IMR-90 (cell line): ENCODE data around the gene DNAH8. TPM values are rescaled to one million over a fixed set of nuclear protein-coding genes. Genes with fewer than 3 reads are reported as not detected.

Source experiments
- ATAC-seq: fragments of 200-7000 bp; cut with Tn5 transposase; 2 replicates; pipeline ENCODE4 v1.9.1; 2020; ENCODE audit warnings: low read depth, mild to moderate bottlenecking, moderate library complexity
- BruUV-seq: library from RNA; stranded (reverse); fragments of 400-500 nt; replicated peaks from 2 replicates; lab custom pipeline; 2021; lab: Mats Ljungman, UMichigan
- CTCF ChIA-PET: fragments of 300-600 bp; formaldehyde crosslinking; extraction: SDS; loops from one replicate; lab custom pipeline; 2021; ENCODE audit warnings: antibody characterized with exemption; lab: Yijun Ruan, JAX
- POLR2A ChIA-PET: fragments of 300-600 bp; sonication (Branson Sonifier 250); formaldehyde crosslinking; loops from one replicate; lab custom pipeline; 2022; ENCODE audit warnings: antibody characterized with exemption; ENCODE audit not compliant: unreplicated experiment; lab: Charles Lee
- DNase-seq: peaks from one replicate; pipeline ENCODE4 v3.0.0; 2013
- H2AFZ ChIP-seq: replicated peaks from 2 replicates; pipeline ENCODE3; 2013; ENCODE audit warnings: low read length, mild to moderate bottlenecking; ENCODE audit not compliant: poor library complexity
- H2AK5ac ChIP-seq: 2 replicates; pipeline ENCODE4 v1.6.1; 2013; ENCODE audit warnings: low read depth, low read length, inconsistent platforms
- H2AK9ac ChIP-seq: replicated peaks from 2 replicates; pipeline ENCODE3; 2013; ENCODE audit warnings: mild to moderate bottlenecking, low read depth, low read length, moderate library complexity; ENCODE audit not compliant: poor library complexity
- H2BK120ac ChIP-seq: 2 replicates; pipeline ENCODE4 v1.6.1; 2013; ENCODE audit warnings: low read depth, low read length, inconsistent platforms
- H2BK15ac ChIP-seq: 3 replicates; pipeline ENCODE4 v1.6.1; 2013; ENCODE audit warnings: low read depth, low read length, inconsistent platforms
- H2BK20ac ChIP-seq: 2 replicates; pipeline ENCODE4 v1.6.1; 2013; ENCODE audit warnings: low read depth, mild to moderate bottlenecking, inconsistent platforms, low read length, moderate library complexity
- H2BK5ac ChIP-seq: 2 replicates; pipeline ENCODE4 v1.6.1; 2013; ENCODE audit warnings: mild to moderate bottlenecking, low read depth, low read length, inconsistent platforms; ENCODE audit not compliant: poor library complexity, severe bottlenecking
- H3K14ac ChIP-seq: replicated peaks from 2 replicates; pipeline ENCODE4 v1.6.1; 2013; ENCODE audit warnings: low read depth, low read length, inconsistent platforms
- H3K18ac ChIP-seq: 2 replicates; pipeline ENCODE4 v1.6.1; 2013; ENCODE audit warnings: low read depth, low read length, control low read depth
- H3K23ac ChIP-seq: 2 replicates; pipeline ENCODE4 v1.6.1; 2013; ENCODE audit warnings: low read depth, low read length, inconsistent platforms
- H3K27ac ChIP-seq: 2 replicates; pipeline ENCODE4 v1.5.1; 2013; ENCODE audit warnings: mild to moderate bottlenecking, control low read depth, low read length; ENCODE audit not compliant: insufficient read depth
- H3K27me3 ChIP-seq: 2 replicates; pipeline ENCODE4 v1.6.1; 2013; ENCODE audit warnings: low read length; ENCODE audit not compliant: control insufficient read depth, insufficient read depth
- H3K36me3 ChIP-seq: 2 replicates; pipeline ENCODE4 v1.6.1; 2013; ENCODE audit warnings: low read length, mixed read lengths; ENCODE audit not compliant: control insufficient read depth, insufficient read depth
- H3K4ac ChIP-seq: 2 replicates; pipeline ENCODE4 v1.6.1; 2013; ENCODE audit warnings: low read depth, low read length, inconsistent platforms
- H3K4me1 ChIP-seq: 2 replicates; pipeline ENCODE4 v1.6.1; 2013; ENCODE audit warnings: low read length, mixed read lengths; ENCODE audit not compliant: control insufficient read depth, insufficient read depth
- H3K4me2 ChIP-seq: 2 replicates; pipeline ENCODE4 v1.6.1; 2013; ENCODE audit warnings: low read depth, mild to moderate bottlenecking, control low read depth, low read length, moderate library complexity
- H3K4me3 ChIP-seq: 2 replicates; pipeline ENCODE4 v1.5.1; 2013; ENCODE audit warnings: low read depth, mild to moderate bottlenecking, control low read depth, low read length, moderate library complexity; ENCODE audit not compliant: insufficient read depth
- H3K56ac ChIP-seq: 2 replicates; pipeline ENCODE4 v1.6.1; 2013; ENCODE audit warnings: low read length, inconsistent platforms; ENCODE audit not compliant: insufficient read depth; ENCODE audit errors: extremely low read depth
- H3K79me1 ChIP-seq, 2 experiments: 2 replicates each; pipeline ENCODE4 v1.6.1; 2013; ENCODE audit warnings: low read length in 2 of 2, inconsistent platforms in 1 of 2, low read depth in 1 of 2
- H3K9ac ChIP-seq: 2 replicates; pipeline ENCODE4 v1.6.1; 2013; ENCODE audit warnings: low read depth, low read length, control low read depth
- H3K9me1 ChIP-seq: 2 replicates; pipeline ENCODE4 v1.6.1; 2013; ENCODE audit warnings: low read length, inconsistent platforms; ENCODE audit not compliant: insufficient read depth
- H3K9me3 ChIP-seq: 2 replicates; pipeline ENCODE4 v1.6.1; 2013; ENCODE audit warnings: low read length; ENCODE audit not compliant: control insufficient read depth, insufficient read depth
- H4K20me1 ChIP-seq: 2 replicates; pipeline ENCODE4 v1.6.1; 2013; ENCODE audit warnings: low read length, inconsistent platforms; ENCODE audit not compliant: insufficient read depth
- H4K5ac ChIP-seq: 2 replicates; pipeline ENCODE4 v1.6.1; 2013; ENCODE audit warnings: mild to moderate bottlenecking, low read depth, low read length, control low read depth
- H4K8ac ChIP-seq, 2 experiments: 2 replicates each; pipeline ENCODE4 v1.6.1; 2013; ENCODE audit warnings: low read depth in 2 of 2, low read length in 2 of 2, control low read depth in 1 of 2, inconsistent platforms in 1 of 2
- H4K91ac ChIP-seq: 2 replicates; pipeline ENCODE4 v1.6.1; 2013; ENCODE audit warnings: low read depth, low read length, inconsistent platforms; ENCODE audit not compliant: insufficient read depth
- BHLHE40 ChIP-seq: fragments of 150-350 bp; IDR thresholded peaks from 2 replicates; pipeline ENCODE4 v1.6.1; 2016; ENCODE audit warnings: mild to moderate bottlenecking, low read depth, low read length
- CEBPB ChIP-seq: IDR thresholded peaks from 2 replicates; pipeline ENCODE4 v1.6.1; 2012; ENCODE audit warnings: low read depth, low read length, improper control_type of control experiment
- CHD1 ChIP-seq: IDR thresholded peaks from 2 replicates; pipeline ENCODE4 v1.6.1; 2012; ENCODE audit warnings: low read depth, low read length, improper control_type of control experiment
- FOS ChIP-seq: fragments of 150-350 bp; IDR thresholded peaks from 2 replicates; pipeline ENCODE4 v1.6.1; 2016; ENCODE audit warnings: low read depth, low read length
- MAFK ChIP-seq: IDR thresholded peaks from 2 replicates; pipeline ENCODE4 v1.6.1; 2012; ENCODE audit warnings: low read depth, low read length, improper control_type of control experiment
- MAZ ChIP-seq: IDR thresholded peaks from 2 replicates; pipeline ENCODE4 v1.6.1; 2012; ENCODE audit warnings: low read depth, mild to moderate bottlenecking, low read length, improper control_type of control experiment, moderate library complexity, borderline replicate concordance
- MXI1 ChIP-seq: IDR thresholded peaks from 2 replicates; pipeline ENCODE4 v1.6.1; 2012; ENCODE audit warnings: low read depth, mild to moderate bottlenecking, low read length, moderate library complexity, borderline replicate concordance
- NFE2L2 ChIP-seq: fragments of 150-350 bp; IDR thresholded peaks from 2 replicates; pipeline ENCODE4 v1.6.1; 2016; ENCODE audit warnings: low read depth, mild to moderate bottlenecking, low read length
- POLR2A ChIP-seq: IDR thresholded peaks from 2 replicates; pipeline ENCODE4 v1.6.1; 2012; ENCODE audit warnings: mild to moderate bottlenecking, low read depth, low read length
- RAD21 ChIP-seq: IDR thresholded peaks from 2 replicates; pipeline ENCODE4 v1.6.1; 2012; ENCODE audit warnings: low read length, improper control_type of control experiment
- RCOR1 ChIP-seq: IDR thresholded peaks from 2 replicates; pipeline ENCODE4 v1.6.1; 2012; ENCODE audit warnings: mild to moderate bottlenecking, low read length, improper control_type of control experiment; ENCODE audit not compliant: insufficient replicate concordance
- RFX5 ChIP-seq: IDR thresholded peaks from 2 replicates; pipeline ENCODE4 v1.8.0; 2012; ENCODE audit warnings: low read depth, mild to moderate bottlenecking, low read length, moderate library complexity
- SMC3 ChIP-seq: fragments of 150-350 bp; IDR thresholded peaks from 2 replicates; pipeline ENCODE4 v1.6.1; 2016; ENCODE audit warnings: low read depth, mild to moderate bottlenecking, antibody characterized with exemption, low read length, moderate library complexity
- WGBS, 2 experiments: methylation state at CpG; one replicate each; pipeline versions ENCODE4 v1.1.5 to v1.1.7; 2013; ENCODE audit warnings: missing lambda C conversion rate in 2 of 2; ENCODE audit not compliant: insufficient read length in 1 of 2; ENCODE audit errors: extremely low coverage in 2 of 2; 5-methylcytosine and 5-hydroxymethylcytosine counted together
- dilution Hi-C: fragments of 300-500 bp; cut with HindIII; formaldehyde crosslinking; loops from one replicate; pipeline ENCODE4 v1.14.3; 2018; ENCODE audit warnings: low sequenced_read_pairs; ENCODE audit not compliant: unreplicated experiment
- in situ Hi-C: fragments of 300-500 bp; cut with MboI; formaldehyde crosslinking; loops from 3 replicates; pipeline ENCODE4 v1.14.3; 2019; ENCODE audit warnings: low sequenced_read_pairs, inconsistent platforms, mixed read lengths
- intact Hi-C: fragments of 100-400 bp; cut with micrococcal nuclease; formaldehyde crosslinking; loops from 2 replicates; pipeline ENCODE4 v1.10.0; 2022
- polyA plus RNA-seq, 3 experiments: library from polyadenylated mRNA; depleted of rRNA; stranded (reverse); fragments of >200 nt; gene quantifications; 2 replicates each; pipeline ENCODE4 v1.2.3, GENCODE V29; 2012; ENCODE audit warnings: low replicate concordance in 1 of 3
- total RNA-seq: library from RNA; depleted of rRNA; stranded (reverse); fragments of >200 nt; gene quantifications from 2 replicates; pipeline ENCODE4 v1.2.3, GENCODE V29; 2012
- TF ChIP-seq, protein P1 (sequence below): fragments of 150-350 bp; IDR thresholded peaks from 2 replicates; pipeline ENCODE4 v1.6.1; 2016; ENCODE audit warnings: low read depth, mild to moderate bottlenecking, low read length, moderate library complexity, borderline replicate concordance
- TF ChIP-seq, protein P2 (sequence below): fragments of 150-350 bp; IDR thresholded peaks from 2 replicates; pipeline ENCODE4 v1.6.1; 2017; ENCODE audit warnings: mild to moderate bottlenecking, antibody characterized with exemption, low read length, low read depth
- TF ChIP-seq, protein P3 (sequence below): conservative IDR thresholded peaks from 2 replicates; pipeline ENCODE4 v1.5.1; 2012; ENCODE audit warnings: mild to moderate bottlenecking, low read depth, low read length, improper control_type of control experiment

Gene DNAH8
- total and polyA plus RNA-seq, 2 of the 4 experiments (the other 2 are of a cell fraction), result not detected

DNA sequence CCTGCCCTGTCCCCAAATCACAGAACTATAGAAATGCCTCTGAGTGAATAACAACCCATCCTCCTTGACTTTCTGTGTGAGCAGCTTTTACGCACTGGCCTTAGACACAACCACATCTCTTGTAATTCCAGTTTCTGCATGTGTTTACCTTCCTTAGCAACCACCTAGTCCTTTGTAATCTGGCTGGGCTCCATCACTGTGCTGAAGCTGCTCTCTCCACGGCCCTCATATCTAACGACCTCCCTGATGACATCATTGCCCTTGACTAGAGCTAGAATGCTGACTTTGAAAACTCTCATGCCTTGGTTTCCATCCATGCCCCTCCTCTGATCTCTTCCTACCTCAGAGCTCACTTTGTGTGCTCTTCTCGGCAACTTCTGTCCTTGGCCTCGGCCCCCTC is 303.0 kb downstream of the DNAH8 start:
- no peak overlapping the region for H3K56ac ChIP-seq
- H4K20me1 ChIP-seq, result no peaks in the 10 kb centered on the region
- no TSS peak for BruUV-seq
- WGBS, 2 experiments, result 46% methylated on average over 5 of the region's 5 CpGs; no CpG with 5 or more reads in 1 of the 2 experiments
- H3K4me2 ChIP-seq, result no peak overlapping the region
- H3K4me1 ChIP-seq, result no peaks in the 10 kb centered on the region
- H4K91ac ChIP-seq, result no peak overlapping the region
- no peak overlapping the region for H4K8ac ChIP-seq
- no peak overlapping the region for H2AK9ac ChIP-seq
- dilution Hi-C loops, result no loop called here
- no peak overlapping the region for H2BK20ac ChIP-seq
- no peak overlapping the region for H2BK15ac ChIP-seq
- H3K4me3 ChIP-seq, result no peak overlapping the region
- H3K27ac ChIP-seq, result no peak overlapping the region
- no peaks in the 10 kb centered on the region for H3K9me3 ChIP-seq
- H3K79me1 ChIP-seq, result no peaks in the 10 kb centered on the region
- H2BK120ac ChIP-seq, result no peak overlapping the region
- H3K4ac ChIP-seq, result no peak overlapping the region
- H3K14ac ChIP-seq, result no peak overlapping the region
- no peaks in the 10 kb centered on the region for H3K36me3 ChIP-seq
- POLR2A ChIA-PET, result no interaction called here
- H3K27me3 ChIP-seq, result no peaks in the 10 kb centered on the region
- CTCF ChIA-PET, result no interaction called here
- DNase-seq (no peak), ATAC-seq (no peak)
- H4K5ac ChIP-seq, result no peak overlapping the region
- H3K18ac ChIP-seq, result no peak overlapping the region
- H2BK5ac ChIP-seq, result no peak overlapping the region
- in situ Hi-C loops, result no loop called here
- H3K23ac ChIP-seq, result no peak overlapping the region
- no peak overlapping the region for H3K9ac ChIP-seq
- intact Hi-C loops, result no loop called here
- TF ChIP-seq CEBPB, result no peak
- TF ChIP-seq MAZ, result no peak
- no peak for TF ChIP-seq NFE2L2
- no peak for TF ChIP-seq FOS
- TF ChIP-seq SMC3, result no peak
- no peak for TF ChIP-seq RAD21
- TF ChIP-seq, protein P1, sequence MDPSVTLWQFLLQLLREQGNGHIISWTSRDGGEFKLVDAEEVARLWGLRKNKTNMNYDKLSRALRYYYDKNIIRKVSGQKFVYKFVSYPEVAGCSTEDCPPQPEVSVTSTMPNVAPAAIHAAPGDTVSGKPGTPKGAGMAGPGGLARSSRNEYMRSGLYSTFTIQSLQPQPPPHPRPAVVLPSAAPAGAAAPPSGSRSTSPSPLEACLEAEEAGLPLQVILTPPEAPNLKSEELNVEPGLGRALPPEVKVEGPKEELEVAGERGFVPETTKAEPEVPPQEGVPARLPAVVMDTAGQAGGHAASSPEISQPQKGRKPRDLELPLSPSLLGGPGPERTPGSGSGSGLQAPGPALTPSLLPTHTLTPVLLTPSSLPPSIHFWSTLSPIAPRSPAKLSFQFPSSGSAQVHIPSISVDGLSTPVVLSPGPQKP, result no peak
- no peak for TF ChIP-seq POLR2A
- no peak for TF ChIP-seq RCOR1
- TF ChIP-seq, protein P2, sequence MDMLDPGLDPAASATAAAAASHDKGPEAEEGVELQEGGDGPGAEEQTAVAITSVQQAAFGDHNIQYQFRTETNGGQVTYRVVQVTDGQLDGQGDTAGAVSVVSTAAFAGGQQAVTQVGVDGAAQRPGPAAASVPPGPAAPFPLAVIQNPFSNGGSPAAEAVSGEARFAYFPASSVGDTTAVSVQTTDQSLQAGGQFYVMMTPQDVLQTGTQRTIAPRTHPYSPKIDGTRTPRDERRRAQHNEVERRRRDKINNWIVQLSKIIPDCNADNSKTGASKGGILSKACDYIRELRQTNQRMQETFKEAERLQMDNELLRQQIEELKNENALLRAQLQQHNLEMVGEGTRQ, result no peak
- no peak for TF ChIP-seq CHD1
- TF ChIP-seq BHLHE40, result no peak
- no peak for TF ChIP-seq MAFK
- TF ChIP-seq MXI1, result no peak
- TF ChIP-seq, protein P3, sequence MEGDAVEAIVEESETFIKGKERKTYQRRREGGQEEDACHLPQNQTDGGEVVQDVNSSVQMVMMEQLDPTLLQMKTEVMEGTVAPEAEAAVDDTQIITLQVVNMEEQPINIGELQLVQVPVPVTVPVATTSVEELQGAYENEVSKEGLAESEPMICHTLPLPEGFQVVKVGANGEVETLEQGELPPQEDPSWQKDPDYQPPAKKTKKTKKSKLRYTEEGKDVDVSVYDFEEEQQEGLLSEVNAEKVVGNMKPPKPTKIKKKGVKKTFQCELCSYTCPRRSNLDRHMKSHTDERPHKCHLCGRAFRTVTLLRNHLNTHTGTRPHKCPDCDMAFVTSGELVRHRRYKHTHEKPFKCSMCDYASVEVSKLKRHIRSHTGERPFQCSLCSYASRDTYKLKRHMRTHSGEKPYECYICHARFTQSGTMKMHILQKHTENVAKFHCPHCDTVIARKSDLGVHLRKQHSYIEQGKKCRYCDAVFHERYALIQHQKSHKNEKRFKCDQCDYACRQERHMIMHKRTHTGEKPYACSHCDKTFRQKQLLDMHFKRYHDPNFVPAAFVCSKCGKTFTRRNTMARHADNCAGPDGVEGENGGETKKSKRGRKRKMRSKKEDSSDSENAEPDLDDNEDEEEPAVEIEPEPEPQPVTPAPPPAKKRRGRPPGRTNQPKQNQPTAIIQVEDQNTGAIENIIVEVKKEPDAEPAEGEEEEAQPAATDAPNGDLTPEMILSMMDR, result no peak
- no peak for TF ChIP-seq RFX5
- H3K9me1 ChIP-seq, result no peaks in the 10 kb centered on the region
- H2AK5ac ChIP-seq, result no peak overlapping the region
- no peak overlapping the region for H2AFZ ChIP-seq
